ENCODE data around the gene MBNL3. TPM values are rescaled to one million over a fixed set of nuclear protein-coding genes. Genes with fewer than 3 reads are reported as not detected.

MBNL3 gene
- total RNA-seq, 1 experiment from 2014 or later, result 17.7 TPM

GRCh38 chrX:132388371-132388770 lies 100.5 kb downstream of the MBNL3 start:
- intact Hi-C loops (cut with micrococcal nuclease), result no loop called here
- Mint-ChIP-seq H3K27ac (ENCODE audit: low read depth, unreplicated experiment) (no peak overlapping the region), H3K4me1 (ENCODE audit: insufficient read depth, unreplicated experiment) (no peaks in the 10 kb centered on the region), H3K27me3 (ENCODE audit: insufficient read depth, unreplicated experiment) (peaks cover 32% of the 10 kb centered on the region), H3K9me3 (ENCODE audit: unreplicated experiment) (no peaks in the 10 kb centered on the region), H3K36me3 (ENCODE audit: insufficient read depth, unreplicated experiment) (no peaks in the 10 kb centered on the region), H3K4me3 (ENCODE audit: unreplicated experiment) (no peak overlapping the region)
- BruUV-seq (replicated peaks), result no TSS peak
- ChIA-PET POLR2A (no interaction called here), CTCF (interaction anchor here (0.8 kb wide), 1 partner anchor 226 kb away, joined by 4 read pairs; no protein-coding TSS in a partner anchor)
- DNase-seq (ENCODE audit: unreplicated experiment), result no peak
- no peak for TF ChIP-seq CTCF (IDR thresholded peaks at IDR 0.05; ENCODE audit: unreplicated experiment)

GRCh38 chrX:132384301-132384700 lies 104.5 kb downstream of the MBNL3 start:
- Mint-ChIP-seq H3K4me3 (ENCODE audit: unreplicated experiment) (no peak overlapping the region), H3K27ac (ENCODE audit: low read depth, unreplicated experiment) (no peak overlapping the region), H3K27me3 (ENCODE audit: insufficient read depth, unreplicated experiment) (peaks cover 48% of the 10 kb centered on the region), H3K36me3 (ENCODE audit: insufficient read depth, unreplicated experiment) (no peaks in the 10 kb centered on the region), H3K9me3 (ENCODE audit: unreplicated experiment) (no peaks in the 10 kb centered on the region), H3K4me1 (ENCODE audit: insufficient read depth, unreplicated experiment) (no peaks in the 10 kb centered on the region)
- CTCF ChIA-PET, result interaction anchor here (0.8 kb wide), 1 partner anchor 53 kb away, joined by 4 read pairs; no protein-coding TSS in a partner anchor
- DNase-seq (ENCODE audit: unreplicated experiment), result no peak
- BruUV-seq (replicated peaks), result no TSS peak
- TF ChIP-seq CTCF (IDR thresholded peaks at IDR 0.05; ENCODE audit: unreplicated experiment), result no peak
- intact Hi-C loops (cut with micrococcal nuclease), result no loop called here
- POLR2A ChIA-PET, result no interaction called here

GRCh38 chrX:132382068-132382467 lies 106.8 kb downstream of the MBNL3 start:
- peaks cover 43% of the 10 kb centered on the region for H3K27me3 Mint-ChIP-seq (ENCODE audit: insufficient read depth, unreplicated experiment)
- BruUV-seq (replicated peaks), result no TSS peak
- intact Hi-C loops (cut with micrococcal nuclease), result no loop called here

GRCh38 chrX:132378281-132378680 lies 110.6 kb downstream of the MBNL3 start:
- peaks cover 41% of the 10 kb centered on the region for H3K27me3 Mint-ChIP-seq (ENCODE audit: insufficient read depth, unreplicated experiment)
- no peaks in the 10 kb centered on the region for H3K36me3 Mint-ChIP-seq (ENCODE audit: insufficient read depth, unreplicated experiment)
- H3K9me3 Mint-ChIP-seq (ENCODE audit: unreplicated experiment), result no peaks in the 10 kb centered on the region
- TF ChIP-seq CTCF (IDR thresholded peaks at IDR 0.05; ENCODE audit: unreplicated experiment), result no peak
- no peak overlapping the region for H3K27ac Mint-ChIP-seq (ENCODE audit: low read depth, unreplicated experiment)
- ChIA-PET CTCF (interaction anchor here (0.6 kb wide), 1 partner anchor 109 kb away, joined by 3 read pairs; no protein-coding TSS in a partner anchor), POLR2A (interaction anchor here (0.6 kb wide), 1 partner anchor 309 kb away, joined by 3 read pairs; no protein-coding TSS in a partner anchor)
- no peaks in the 10 kb centered on the region for H3K4me1 Mint-ChIP-seq (ENCODE audit: insufficient read depth, unreplicated experiment)
- BruUV-seq (replicated peaks), result no TSS peak
- no peak for DNase-seq (ENCODE audit: unreplicated experiment)
- intact Hi-C loops (cut with micrococcal nuclease), result loop anchor here (5.0 kb wide), 1 partner anchor 151 kb away; no protein-coding TSS in a partner anchor
- no peak overlapping the region for H3K4me3 Mint-ChIP-seq (ENCODE audit: unreplicated experiment)

More at GRCh38 chrX:132382068-132382467, 106.8 kb downstream of the MBNL3 start:
- Mint-ChIP-seq H3K4me3 (ENCODE audit: unreplicated experiment) (no peak overlapping the region), H3K36me3 (ENCODE audit: insufficient read depth, unreplicated experiment) (no peaks in the 10 kb centered on the region), H3K4me1 (ENCODE audit: insufficient read depth, unreplicated experiment) (no peaks in the 10 kb centered on the region), H3K27ac (ENCODE audit: low read depth, unreplicated experiment) (no peak overlapping the region), H3K9me3 (ENCODE audit: unreplicated experiment) (no peaks in the 10 kb centered on the region)
- DNase-seq (ENCODE audit: unreplicated experiment), result no peak
- TF ChIP-seq CTCF (IDR thresholded peaks at IDR 0.05; ENCODE audit: unreplicated experiment), result no peak
- POLR2A ChIA-PET, result interaction anchor here (0.5 kb wide), 1 partner anchor 200 kb away, joined by 3 read pairs; no protein-coding TSS in a partner anchor
- CTCF ChIA-PET, result no interaction called here
